Right ventricle myocardium superior (tissue), 1 donor: ENCODE measurements around the gene NACA. TPM values are rescaled to one million over a fixed set of nuclear protein-coding genes. Genes with fewer than 3 reads are reported as not detected.
"Not testable (repeated sequence)": the region's sequence is repeated elsewhere in the genome, so short reads cannot be mapped to it uniquely, and the experiment has no call there.

ENCODE experiments used
- ATAC-seq: fragments of 200-7000 bp; cut with Tn5 transposase; one replicate; pipeline ENCODE4 v1.9.1; 2020; ENCODE audit warnings: mild to moderate bottlenecking; ENCODE audit not compliant: poor library complexity
- DNase-seq: peaks from one replicate; pipeline ENCODE4 v3.0.0-alpha.2; 2020
- intact Hi-C: fragments of 100-400 bp; cut with DNase I; formaldehyde crosslinking; loops from one replicate; pipeline ENCODE4 v1.11.2; 2022
- total RNA-seq: library from RNA; stranded (reverse); fragmentation: NEBNext Ultra II Directional; extraction: Animal tissue kit (Norgen Biotek cat#: 25700); gene quantifications from one replicate; pipeline ENCODE4 v1.2.1, GENCODE V29; 2021
- donor health status: DM: no; HTN: yes; CAD: no; lungs with severe emphysema.

The NACA gene
- total RNA-seq, 1 donor from 2014 or later, result 449 TPM

- intact Hi-C loops, result no loop called here
- no peak for DNase-seq
- no peak for ATAC-seq
Measured at GRCh38 chr12:56709759-56710376, 15.2 kb downstream of the NACA start.

GRCh38 chr12:56704522-56704921 is 20.6 kb downstream of the NACA start:
- peak; percentile 2 for DNase-seq
- intact Hi-C loops, ATAC-seq: not testable (repeated sequence)

GRCh38 chr12:56699020-56699661 is 26.0 kb downstream of the NACA start:
- no peak for DNase-seq

GRCh38 chr12:56695327-56696101 is 29.6 kb downstream of the NACA start:
- DNase-seq (peak; percentile 4), ATAC-seq (no peak)
- intact Hi-C loops, result no loop called here

More at GRCh38 chr12:56699020-56699661, 26.0 kb downstream of the NACA start:
- no peak for ATAC-seq
- intact Hi-C loops, result no loop called here

- peak; percentile 4 for DNase-seq
- intact Hi-C loops, result no loop called here
- ATAC-seq, result no peak
Measured at GRCh38 chr12:56694161-56694560, 30.9 kb downstream of the NACA start.

- intact Hi-C loops, result loop anchor here (5.0 kb wide), 1 partner anchor 34 kb away; no protein-coding TSS in a partner anchor
- DNase-seq (peak; percentile 54), ATAC-seq (no peak)
Measured at GRCh38 chr12:56688846-56689109, 36.3 kb downstream of the NACA start.

- DNase-seq (peak; percentile 99), ATAC-seq (peak; percentile 96)
- intact Hi-C loops, result loop anchor here (5.0 kb wide), 1 partner anchor 34 kb away; no protein-coding TSS in a partner anchor
Measured at GRCh38 chr12:56688129-56688845, 36.8 kb downstream of the NACA start, which contains the start of gene PTGES3. Gene PTGES3, minus strand, starts transcription at chr12:56688284. Its CDS starts 285 bp downstream, at chr12:56687999.

GRCh38 chr12:56687223-56688128 is 37.6 kb downstream of the NACA start:
- peak; percentile 72 for DNase-seq
- ATAC-seq, result peak; percentile 56
- intact Hi-C loops, result loop anchor here (5.0 kb wide), 1 partner anchor 35 kb away; no protein-coding TSS in a partner anchor

GRCh38 chr12:56684745-56685359 is 40.2 kb downstream of the NACA start:
- peak; percentile 19 for DNase-seq
- ATAC-seq, result no peak
- intact Hi-C loops, result loop anchor here (5.0 kb wide), 1 partner anchor 37 kb away; no protein-coding TSS in a partner anchor

- intact Hi-C loops, result no loop called here
- DNase-seq, result no peak
- no peak for ATAC-seq
Measured at GRCh38 chr12:56682323-56682722, 42.8 kb downstream of the NACA start.

- ATAC-seq, result no peak
- intact Hi-C loops, result no loop called here
- DNase-seq, result no peak
Measured at GRCh38 chr12:56679883-56680575, 45.1 kb downstream of the NACA start.

GRCh38 chr12:56678852-56679251 is 46.2 kb downstream of the NACA start:
- no peak for ATAC-seq
- intact Hi-C loops, result no loop called here
- DNase-seq, result no peak

- DNase-seq, result no peak
- intact Hi-C loops, result no loop called here
- no peak for ATAC-seq
Measured at GRCh38 chr12:56677680-56678079, 47.4 kb downstream of the NACA start.

GRCh38 chr12:56676851-56677580 is 48.1 kb downstream of the NACA start:
- DNase-seq, result no peak
- ATAC-seq, result peak; percentile 37
- intact Hi-C loops, result no loop called here

GRCh38 chr12:56671608-56672007 is 53.5 kb downstream of the NACA start:
- intact Hi-C loops, result no loop called here
- no peak for DNase-seq
- ATAC-seq, result no peak

GRCh38 chr12:56670836-56671235 is 54.3 kb downstream of the NACA start:
- intact Hi-C loops, result no loop called here
- ATAC-seq (no peak), DNase-seq (no peak)

- ATAC-seq (no peak), DNase-seq (no peak)
- intact Hi-C loops, result no loop called here
Measured at GRCh38 chr12:56668197-56668457, 57.0 kb downstream of the NACA start.
